RWPE1 (cell line): ENCODE measurements around the gene IL11RA.

Source experiments
- CTCF ChIA-PET: fragments of 350-600 bp; sonication (Branson Sonifier 250); formaldehyde crosslinking; extraction: SDS; loops from one replicate; lab custom pipeline; 2021; lab: Yijun Ruan, JAX
- POLR2A ChIA-PET: fragments of 400-600 bp; formaldehyde crosslinking; extraction: SDS; loops from one replicate; lab custom pipeline; 2020; ENCODE audit warnings: antibody characterized with exemption; ENCODE audit not compliant: low non-redundant PET; lab: Yijun Ruan, JAX
- DNase-seq: peaks from one replicate; pipeline ENCODE4 v3.0.0; 2012; ENCODE audit warnings: low spot score
- H3K27ac ChIP-seq: fragments of 450-650 bp; 2 replicates; pipeline ENCODE4 v1.5.1; 2017
- CTCF ChIP-seq: fragments of 450-650 bp; conservative IDR thresholded peaks from 2 replicates; pipeline ENCODE4 v1.5.1; 2017; ENCODE audit warnings: low read depth, mild to moderate bottlenecking

IL11RA gene

GRCh38 chr9:34674440-34674839 is 22.5 kb downstream of the IL11RA start:
- no peak for DNase-seq
- TF ChIP-seq CTCF = no peak
- POLR2A ChIA-PET = no interaction called here

GRCh38 chr9:34675048-34675714 is 23.2 kb downstream of the IL11RA start:
- no peak overlapping the region for H3K27ac ChIP-seq
- TF ChIP-seq CTCF = no peak; the same call in 1 of the 2 replicates
- ChIA-PET POLR2A (no interaction called here), CTCF (interaction anchor here (0.6 to 1.0 kb wide), 2 partner anchors 26 to 194 kb away, joined by 4 to 7 read pairs; no protein-coding TSS in a partner anchor)
- DNase-seq = peak; percentile 52

More at GRCh38 chr9:34674440-34674839, 22.5 kb downstream of the IL11RA start:
- CTCF ChIA-PET = interaction anchor here (0.6 kb wide), 1 partner anchor 26 kb away, joined by 4 read pairs; no protein-coding TSS in a partner anchor
- no peak overlapping the region for H3K27ac ChIP-seq

- ChIA-PET POLR2A (no interaction called here), CTCF (interaction anchor here (0.7 to 1.0 kb wide), 2 partner anchors 20 to 193 kb away, joined by 6 to 7 read pairs; no protein-coding TSS in a partner anchor)
- H3K27ac ChIP-seq = no peak overlapping the region; the same call in 1 of the 2 replicates
- DNase-seq = no peak
- TF ChIP-seq CTCF = no peak
These were observed 23.9 kb downstream of the IL11RA start for GRCh38 chr9:34675869-34676268.

- no peak for DNase-seq
- POLR2A ChIA-PET = no interaction called here
- TF ChIP-seq CTCF = no peak
- no peak overlapping the region for H3K27ac ChIP-seq
- CTCF ChIA-PET = interaction anchor here (0.6 kb wide), 1 partner anchor 211 kb away, joined by 4 read pairs; no protein-coding TSS in a partner anchor
These were observed 32.2 kb downstream of the IL11RA start for GRCh38 chr9:34684145-34684544.

GRCh38 chr9:34684816-34685215 is 32.8 kb downstream of the IL11RA start:
- no peak overlapping the region for H3K27ac ChIP-seq
- DNase-seq = no peak
- ChIA-PET POLR2A (no interaction called here), CTCF (no interaction called here)
- no peak for TF ChIP-seq CTCF

- H3K27ac ChIP-seq = no peak overlapping the region
- ChIA-PET POLR2A (no interaction called here), CTCF (interaction anchor here (1.3 kb wide), 1 partner anchor 16 kb away, joined by 4 read pairs; no protein-coding TSS in a partner anchor)
- DNase-seq = no peak
- no peak for TF ChIP-seq CTCF
These were observed 33.6 kb downstream of the IL11RA start for GRCh38 chr9:34685591-34685990.
